Loucy (cell line): ENCODE data around the gene DEFB114.

Source experiments
- EZH2phosphoT487 ChIP-seq: fragments of 200-600 bp; IDR thresholded peaks from 2 replicates; pipeline ENCODE4 v1.6.1; 2018; ENCODE audit warnings: antibody characterized with exemption, mild to moderate bottlenecking, moderate library complexity, borderline replicate concordance
- TF ChIP-seq, protein P1 (sequence below): fragments of 200-600 bp; sonication (generic); conservative IDR thresholded peaks from 2 replicates; pipeline ENCODE4 v1.5.1; 2014; ENCODE audit warnings: mild to moderate bottlenecking, antibody characterized with exemption, low read length

DNA sequence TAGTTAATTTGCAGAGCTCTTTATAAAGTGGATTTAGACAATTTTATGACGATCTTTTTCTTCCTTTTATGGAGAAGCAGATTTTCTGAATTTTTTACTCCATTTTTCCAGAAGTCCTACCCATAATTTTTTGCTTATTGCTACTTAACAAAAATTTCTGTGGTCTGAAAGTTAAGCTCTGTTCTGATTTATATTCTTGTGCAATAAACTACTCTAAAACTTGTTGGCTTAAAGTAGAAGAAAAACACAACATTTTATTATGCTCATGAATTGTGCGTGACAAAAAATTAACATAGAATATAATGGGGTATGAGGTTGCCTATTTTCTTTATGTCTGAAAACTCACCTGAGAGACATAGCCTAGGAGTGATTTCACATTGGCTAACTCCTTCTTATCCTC is 2.9 kb upstream of the DEFB114 start:
- TF ChIP-seq, protein P1, sequence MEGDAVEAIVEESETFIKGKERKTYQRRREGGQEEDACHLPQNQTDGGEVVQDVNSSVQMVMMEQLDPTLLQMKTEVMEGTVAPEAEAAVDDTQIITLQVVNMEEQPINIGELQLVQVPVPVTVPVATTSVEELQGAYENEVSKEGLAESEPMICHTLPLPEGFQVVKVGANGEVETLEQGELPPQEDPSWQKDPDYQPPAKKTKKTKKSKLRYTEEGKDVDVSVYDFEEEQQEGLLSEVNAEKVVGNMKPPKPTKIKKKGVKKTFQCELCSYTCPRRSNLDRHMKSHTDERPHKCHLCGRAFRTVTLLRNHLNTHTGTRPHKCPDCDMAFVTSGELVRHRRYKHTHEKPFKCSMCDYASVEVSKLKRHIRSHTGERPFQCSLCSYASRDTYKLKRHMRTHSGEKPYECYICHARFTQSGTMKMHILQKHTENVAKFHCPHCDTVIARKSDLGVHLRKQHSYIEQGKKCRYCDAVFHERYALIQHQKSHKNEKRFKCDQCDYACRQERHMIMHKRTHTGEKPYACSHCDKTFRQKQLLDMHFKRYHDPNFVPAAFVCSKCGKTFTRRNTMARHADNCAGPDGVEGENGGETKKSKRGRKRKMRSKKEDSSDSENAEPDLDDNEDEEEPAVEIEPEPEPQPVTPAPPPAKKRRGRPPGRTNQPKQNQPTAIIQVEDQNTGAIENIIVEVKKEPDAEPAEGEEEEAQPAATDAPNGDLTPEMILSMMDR: no peak
- TF ChIP-seq EZH2phosphoT487: no peak
